Natural killer cell (primary cell): ENCODE data around the gene MGLL. TPM values are rescaled to one million over a fixed set of nuclear protein-coding genes. Genes with fewer than 3 reads are reported as not detected.

Experiments used
- ATAC-seq, 3 donors: fragments of 150-1000 bp in 2 of 3; fragments of 200-7000 bp in 1 of 3; cut with Tn5 transposase; 1 replicate in 1 of 3; 2 replicates in 2 of 3; pipeline ENCODE4 v1.10.0; 2021; ENCODE audit warnings: mild to moderate bottlenecking in 2 of 3, moderate library complexity in 2 of 3
- DNase-seq, 2 donors: peaks; one replicate each; pipeline versions ENCODE4 v3.0.0 to v3.0.0-alpha.2; 2013 to 2021; ENCODE audit warnings: mixed read lengths in 1 of 2
- H3K27ac ChIP-seq: one replicate; pipeline ENCODE4 v1.5.1; 2013; ENCODE audit warnings: mild to moderate bottlenecking, low read length
- H3K27me3 ChIP-seq: one replicate; pipeline ENCODE4 v1.6.1; 2013; ENCODE audit warnings: low read length; ENCODE audit not compliant: control insufficient read depth, insufficient read depth
- H3K36me3 ChIP-seq: one replicate; pipeline ENCODE4 v1.6.1; 2013; ENCODE audit warnings: low read length; ENCODE audit not compliant: control insufficient read depth, insufficient read depth
- H3K4me1 ChIP-seq: one replicate; pipeline ENCODE4 v1.6.1; 2013; ENCODE audit warnings: low read length; ENCODE audit not compliant: control insufficient read depth, insufficient read depth
- H3K4me3 ChIP-seq: one replicate; pipeline ENCODE4 v1.5.1; 2013; ENCODE audit warnings: low read length
- H3K9me3 ChIP-seq: one replicate; pipeline ENCODE4 v1.6.1; 2013; ENCODE audit warnings: low read length; ENCODE audit not compliant: control insufficient read depth, insufficient read depth
- H3K27ac Mint-ChIP-seq, 2 donors: one replicate each; pipeline ENCODE4 v1.8.0; 2022; ENCODE audit warnings: mild to moderate bottlenecking in 2 of 2, mixed read lengths in 2 of 2, moderate library complexity in 1 of 2
- H3K27me3 Mint-ChIP-seq, 2 donors: one replicate each; pipeline ENCODE4 v1.8.0; 2022; ENCODE audit warnings: low read depth in 2 of 2, mixed read lengths in 2 of 2
- H3K36me3 Mint-ChIP-seq: one replicate; pipeline ENCODE4 v1.8.0; 2022; ENCODE audit warnings: mixed read lengths
- H3K4me1 Mint-ChIP-seq, 2 donors: one replicate each; pipeline ENCODE4 v1.8.0; 2022; ENCODE audit warnings: mixed read lengths in 2 of 2
- H3K4me3 Mint-ChIP-seq: one replicate; pipeline ENCODE4 v1.8.0; 2022; ENCODE audit warnings: mild to moderate bottlenecking, moderate library complexity, mixed read lengths
- H3K9me3 Mint-ChIP-seq, 2 donors: one replicate each; pipeline ENCODE4 v1.8.0; 2022; ENCODE audit warnings: mixed read lengths in 2 of 2
- CTCF ChIP-seq: fragments of 200-600 bp; IDR thresholded peaks from one replicate; pipeline ENCODE4 v1.8.0; 2022; ENCODE audit warnings: antibody characterized with exemption
- WGBS: methylation state at CpG from one replicate; pipeline ENCODE4 v1.1.7; 2013; ENCODE audit warnings: missing lambda C conversion rate; ENCODE audit not compliant: insufficient coverage; 5-methylcytosine and 5-hydroxymethylcytosine counted together
- intact Hi-C: fragments of 100-400 bp; cut with micrococcal nuclease; formaldehyde crosslinking; loops from one replicate; pipeline ENCODE4 v1.14.2; 2022
- total RNA-seq, 4 donors: library from RNA; stranded (reverse); fragments of 120-200 nt in 1 of 4; gene quantifications; one replicate each; pipeline versions ENCODE4 v1.2.3 to v1.2.4, GENCODE V29; 2013 to 2022

The MGLL gene
- total RNA-seq, 3 donors from 2014 or later (not counting 1 experiment from before 2014, with no cell fraction given), result 2.7 to 4.6 (median 3.0) TPM

GRCh38 chr3:127728417-127729015 lies 93.8 kb downstream of the MGLL start:
- Histone ChIP-seq H3K9me3 (no peaks in the 10 kb centered on the region), H3K36me3 (no peaks in the 10 kb centered on the region), H3K4me3 (no peak overlapping the region), H3K27ac (no peak overlapping the region), H3K27me3 (no peaks in the 10 kb centered on the region), H3K4me1 (peaks cover 9% of the 10 kb centered on the region)
- 88% methylated on average over 7 of the region's 7 CpGs for WGBS
- no peak for DNase-seq
- TF ChIP-seq CTCF, result no peak
- no peaks in the 10 kb centered on the region for H3K4me1 Mint-ChIP-seq
- no peaks in the 10 kb centered on the region for H3K9me3 Mint-ChIP-seq
- no peak overlapping the region for H3K27ac Mint-ChIP-seq
- peaks cover 0 to 6% of the 10 kb centered on the region in 2 donors for H3K27me3 Mint-ChIP-seq
- intact Hi-C loops, result no loop called here
- no peak for ATAC-seq
- H3K36me3 Mint-ChIP-seq, result no peaks in the 10 kb centered on the region
- H3K4me3 Mint-ChIP-seq, result no peak overlapping the region

GRCh38 chr3:127726894-127727293 lies 95.4 kb downstream of the MGLL start:
- Histone ChIP-seq H3K27me3 (no peaks in the 10 kb centered on the region), H3K27ac (no peak overlapping the region), H3K4me1 (peaks cover 9% of the 10 kb centered on the region), H3K9me3 (no peaks in the 10 kb centered on the region), H3K36me3 (no peaks in the 10 kb centered on the region), H3K4me3 (no peak overlapping the region)
- DNase-seq, result no peak
- Mint-ChIP-seq H3K36me3 (no peaks in the 10 kb centered on the region), H3K9me3 (no peaks in the 10 kb centered on the region), H3K27me3 (peaks cover 0 to 6% of the 10 kb centered on the region in 2 donors), H3K4me3 (no peak overlapping the region), H3K4me1 (no peaks in the 10 kb centered on the region), H3K27ac (no peak overlapping the region)
- ATAC-seq, result no peak
- WGBS, result 72% methylated on average over 2 of the region's 3 CpGs
- TF ChIP-seq CTCF, result no peak
- intact Hi-C loops, result no loop called here

- H3K36me3 ChIP-seq, result no peaks in the 10 kb centered on the region
- no peak for DNase-seq
- TF ChIP-seq CTCF, result no peak
- Mint-ChIP-seq H3K27ac (no peak overlapping the region), H3K4me1 (no peaks in the 10 kb centered on the region), H3K4me3 (no peak overlapping the region), H3K27me3 (peaks cover 0 to 6% of the 10 kb centered on the region in 2 donors), H3K36me3 (no peaks in the 10 kb centered on the region), H3K9me3 (no peaks in the 10 kb centered on the region)
- H3K4me3 ChIP-seq, result no peak overlapping the region
- H3K9me3 ChIP-seq, result no peaks in the 10 kb centered on the region
- no peak overlapping the region for H3K27ac ChIP-seq
- ATAC-seq, result no peak
- 70% methylated on average over 11 of the region's 11 CpGs for WGBS
- intact Hi-C loops, result no loop called here
- H3K4me1 ChIP-seq, result no peaks in the 10 kb centered on the region
- no peaks in the 10 kb centered on the region for H3K27me3 ChIP-seq
Measured at GRCh38 chr3:127723011-127723567, 99.2 kb downstream of the MGLL start.
